PFSK-1 (cell line): ENCODE data around the gene HOXD11.

Source experiments
- FOXP2 ChIP-seq: optimal IDR thresholded peaks from 2 replicates; pipeline ENCODE3; 2011; ENCODE audit warnings: borderline replicate concordance, control low read depth, inconsistent platforms; ENCODE audit not compliant: insufficient read depth; ENCODE audit errors: extremely low read length, extremely low read depth
- POLR2AphosphoS5 ChIP-seq: IDR thresholded peaks from 2 replicates; pipeline ENCODE4 v1.6.1; 2012; ENCODE audit warnings: low read depth, mild to moderate bottlenecking, control low read depth, low read length, moderate library complexity
- REST ChIP-seq, 2 experiments: IDR thresholded peaks; 2 replicates each; pipeline versions ENCODE4 v1.6.1 to v1.8.0; 2011 to 2012; ENCODE audit warnings: low read depth in 2 of 2, low read length in 2 of 2, control low read depth in 1 of 2, inconsistent platforms in 1 of 2, mild to moderate bottlenecking in 1 of 2, moderate library complexity in 1 of 2; ENCODE audit not compliant: insufficient read depth in 1 of 2
- SIN3A ChIP-seq: IDR thresholded peaks from 2 replicates; pipeline ENCODE4 v1.6.1; 2012; ENCODE audit warnings: mild to moderate bottlenecking, low read length, moderate library complexity, borderline replicate concordance; ENCODE audit not compliant: insufficient read depth
- TAF1 ChIP-seq: IDR thresholded peaks from 2 replicates; pipeline ENCODE4 v1.6.1; 2012; ENCODE audit warnings: low read length, control low read depth, borderline replicate concordance; ENCODE audit not compliant: insufficient read depth

HOXD11 gene

GRCh38 chr2:176145085-176145969 is 38.2 kb downstream of the HOXD11 start:
- TF ChIP-seq REST (IDR thresholded peaks at IDR 0.05; ENCODE audit: insufficient read depth in 1 of 2, low read depth in 2 of 2, low read length in 2 of 2), result no peak
- no peak for TF ChIP-seq SIN3A
- TF ChIP-seq TAF1, result no peak
- TF ChIP-seq FOXP2, result no peak
- no peak for TF ChIP-seq POLR2AphosphoS5

- TF ChIP-seq SIN3A (no peak), REST (IDR thresholded peaks at IDR 0.05; ENCODE audit: insufficient read depth in 1 of 2, low read depth in 2 of 2, low read length in 2 of 2) (no peak), FOXP2 (no peak), TAF1 (no peak), POLR2AphosphoS5 (no peak)
These were observed 39.0 kb downstream of the HOXD11 start for GRCh38 chr2:176146101-176146500.

- TF ChIP-seq REST (IDR thresholded peaks at IDR 0.05; ENCODE audit: insufficient read depth in 1 of 2, low read depth in 2 of 2, low read length in 2 of 2) (no peak), FOXP2 (no peak), TAF1 (no peak), POLR2AphosphoS5 (no peak), SIN3A (no peak)
These were observed 39.6 kb downstream of the HOXD11 start for GRCh38 chr2:176146645-176147044.

GRCh38 chr2:176147210-176147799 is 40.2 kb downstream of the HOXD11 start:
- TF ChIP-seq SIN3A, result no peak
- no peak for TF ChIP-seq FOXP2

GRCh38 chr2:176147800-176148496 is 40.9 kb downstream of the HOXD11 start:
- TF ChIP-seq FOXP2 (no peak), TAF1 (no peak), REST (IDR thresholded peaks at IDR 0.05; ENCODE audit: insufficient read depth in 1 of 2, low read depth in 2 of 2, low read length in 2 of 2) (no peak), SIN3A (no peak), POLR2AphosphoS5 (no peak)
